ENCODE results near the gene WFS1.

DNA sequence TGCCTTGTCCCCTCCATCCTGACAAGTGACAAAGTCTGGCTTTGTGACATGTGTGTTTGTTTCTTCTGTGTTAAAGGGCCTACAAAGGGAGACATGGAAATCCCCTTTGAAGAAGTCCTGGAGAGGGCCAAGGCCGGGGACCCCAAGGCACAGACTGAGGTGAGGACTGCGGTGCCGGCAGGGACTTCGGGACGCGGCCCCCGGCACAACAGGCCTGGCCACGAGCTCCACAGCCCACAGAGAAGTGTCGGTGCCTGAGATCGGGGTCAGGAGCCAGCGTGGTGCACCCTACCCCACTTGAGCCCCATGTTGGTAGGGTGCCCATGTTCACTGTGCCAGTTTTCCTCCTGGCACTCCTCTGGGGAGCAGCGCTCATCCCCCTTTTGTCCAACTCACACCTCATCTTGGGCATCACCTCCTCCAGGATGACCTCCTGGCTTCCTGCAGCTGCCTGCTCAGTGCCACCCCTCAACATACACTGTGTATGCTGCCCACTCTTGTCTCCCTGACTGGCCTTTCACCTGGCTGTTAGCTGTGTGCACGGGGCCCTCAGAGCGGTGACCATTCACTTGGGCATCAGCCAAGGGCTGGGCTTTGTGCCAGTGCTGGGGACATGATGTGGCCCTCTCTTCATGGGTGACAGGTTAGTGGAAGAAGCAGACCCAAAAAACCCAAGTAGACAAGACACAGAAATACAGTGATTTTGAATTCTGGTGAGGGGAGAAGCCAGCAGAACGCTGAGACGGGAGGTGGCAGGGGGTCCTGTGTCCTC is 17.6 kb downstream of the WFS1 start:
- TF ChIP-seq, protein P1, sequence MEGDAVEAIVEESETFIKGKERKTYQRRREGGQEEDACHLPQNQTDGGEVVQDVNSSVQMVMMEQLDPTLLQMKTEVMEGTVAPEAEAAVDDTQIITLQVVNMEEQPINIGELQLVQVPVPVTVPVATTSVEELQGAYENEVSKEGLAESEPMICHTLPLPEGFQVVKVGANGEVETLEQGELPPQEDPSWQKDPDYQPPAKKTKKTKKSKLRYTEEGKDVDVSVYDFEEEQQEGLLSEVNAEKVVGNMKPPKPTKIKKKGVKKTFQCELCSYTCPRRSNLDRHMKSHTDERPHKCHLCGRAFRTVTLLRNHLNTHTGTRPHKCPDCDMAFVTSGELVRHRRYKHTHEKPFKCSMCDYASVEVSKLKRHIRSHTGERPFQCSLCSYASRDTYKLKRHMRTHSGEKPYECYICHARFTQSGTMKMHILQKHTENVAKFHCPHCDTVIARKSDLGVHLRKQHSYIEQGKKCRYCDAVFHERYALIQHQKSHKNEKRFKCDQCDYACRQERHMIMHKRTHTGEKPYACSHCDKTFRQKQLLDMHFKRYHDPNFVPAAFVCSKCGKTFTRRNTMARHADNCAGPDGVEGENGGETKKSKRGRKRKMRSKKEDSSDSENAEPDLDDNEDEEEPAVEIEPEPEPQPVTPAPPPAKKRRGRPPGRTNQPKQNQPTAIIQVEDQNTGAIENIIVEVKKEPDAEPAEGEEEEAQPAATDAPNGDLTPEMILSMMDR (IDR thresholded peaks at IDR 0.05; ENCODE audit: poor library complexity): no peak
- TF ChIP-seq EZH2 (IDR thresholded peaks at IDR 0.05; ENCODE audit: borderline replicate concordance) (no peak), EZH2phosphoT487 (IDR thresholded peaks at IDR 0.05; ENCODE audit: low read depth, severe bottlenecking, unreplicated experiment) (no peak)
